Cerebellar nuclear complex (tissue), 1 donor: ENCODE measurements around the gene AUTS2.

Experiments
- DNase-seq, 2 experiments: peaks; one replicate each; lab custom pipeline; 2025; lab: John Stamatoyannopoulos, UW

AUTS2 gene

DNA sequence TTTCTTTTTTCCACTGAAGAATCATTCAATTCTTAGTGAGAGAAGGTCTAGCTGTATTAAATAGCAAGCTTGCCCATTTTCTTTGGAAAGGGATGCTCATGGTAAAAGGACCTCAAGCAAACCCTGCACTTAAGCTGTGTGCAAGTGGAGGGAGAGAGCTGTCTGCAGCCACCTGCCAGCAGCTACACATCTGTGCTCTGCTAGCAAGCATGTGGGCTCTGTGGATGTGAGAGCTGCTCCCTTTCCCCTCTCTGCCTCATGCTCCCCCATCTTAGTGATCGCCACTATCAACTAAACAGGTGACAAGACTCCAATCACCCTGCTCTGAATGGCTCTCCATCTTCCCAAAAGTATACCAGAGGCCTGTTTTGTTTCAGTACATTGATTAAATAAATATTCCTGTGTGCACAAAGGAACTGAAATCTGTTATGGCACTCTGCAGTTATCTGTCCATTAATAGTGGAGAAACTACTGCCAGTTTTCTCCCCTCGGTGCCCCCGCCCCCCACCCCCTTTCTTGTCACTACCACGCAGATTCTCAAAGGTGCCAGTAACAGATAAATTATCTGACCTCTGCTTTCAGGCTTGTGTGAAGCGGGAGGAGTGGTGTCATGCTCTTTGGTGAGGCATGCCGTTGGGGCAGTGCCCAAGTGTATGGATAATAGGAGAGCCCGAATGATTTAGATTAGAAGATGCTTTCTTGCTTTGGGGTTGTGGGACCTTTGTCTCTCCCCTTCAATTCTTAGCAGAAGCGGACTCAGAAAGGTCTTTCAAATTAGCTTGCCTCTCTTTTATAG is 26.4 kb downstream of the AUTS2 start:
- DNase-seq: no peak

DNA sequence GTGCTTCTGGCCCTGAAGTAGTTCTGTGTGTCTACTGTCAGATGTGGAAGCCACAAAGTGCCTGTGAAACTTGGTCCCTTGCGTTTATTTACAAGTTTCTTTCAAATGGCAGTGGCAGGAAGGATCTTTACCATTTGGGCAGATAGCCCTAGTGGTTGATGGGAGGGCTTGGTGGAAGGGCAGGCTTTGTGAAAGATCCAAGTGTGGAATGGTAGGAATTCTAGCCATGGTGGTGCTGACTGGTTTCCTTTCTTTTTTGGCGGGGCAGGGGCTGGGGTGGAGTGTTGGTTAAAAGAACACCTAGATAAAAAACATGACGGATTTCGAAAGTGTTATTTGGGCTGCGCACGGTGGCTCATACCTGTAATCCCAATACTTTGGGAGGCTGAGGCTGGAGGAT is 27.0 kb downstream of the AUTS2 start:
- DNase-seq: no peak

DNA sequence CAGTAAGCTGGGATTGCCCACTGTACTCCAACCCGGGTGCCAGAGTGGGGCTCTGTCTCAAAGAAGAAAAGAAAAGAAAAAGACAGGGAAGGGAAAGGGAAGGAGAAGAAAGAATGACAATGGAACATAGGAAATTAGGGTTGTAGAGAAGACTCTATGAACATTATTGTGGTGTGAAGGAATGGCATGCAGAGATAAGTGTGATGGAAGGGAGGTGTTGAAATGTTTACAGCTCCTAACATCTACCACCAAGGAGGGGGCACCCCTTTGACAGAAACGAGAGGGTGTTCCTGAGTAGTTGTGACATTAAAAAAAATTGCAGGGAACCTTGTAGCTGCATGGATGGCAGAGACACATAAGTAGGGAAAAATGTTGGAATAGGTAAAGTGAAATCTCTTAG is 27.5 kb downstream of the AUTS2 start:
- no peak for DNase-seq

DNA sequence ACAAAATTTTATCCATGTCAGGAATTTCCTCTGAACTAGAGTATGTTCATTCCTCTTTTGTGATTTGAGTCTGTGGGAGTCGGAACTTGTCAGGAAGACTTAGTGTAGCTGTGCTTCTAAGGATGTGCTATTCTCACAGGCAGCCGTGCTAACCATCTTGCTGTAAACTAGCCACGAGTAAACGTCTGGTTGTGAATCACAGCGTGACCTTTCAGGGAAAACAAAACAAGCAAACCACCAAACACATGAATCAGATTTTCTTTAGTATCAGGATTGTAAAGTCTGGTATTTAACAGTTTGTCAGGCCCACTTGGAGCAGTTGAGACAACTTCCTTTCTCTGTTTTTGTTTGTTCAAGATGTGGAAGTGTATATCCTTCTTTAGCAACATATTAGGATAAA is 32.0 kb downstream of the AUTS2 start:
- DNase-seq: no peak

DNA sequence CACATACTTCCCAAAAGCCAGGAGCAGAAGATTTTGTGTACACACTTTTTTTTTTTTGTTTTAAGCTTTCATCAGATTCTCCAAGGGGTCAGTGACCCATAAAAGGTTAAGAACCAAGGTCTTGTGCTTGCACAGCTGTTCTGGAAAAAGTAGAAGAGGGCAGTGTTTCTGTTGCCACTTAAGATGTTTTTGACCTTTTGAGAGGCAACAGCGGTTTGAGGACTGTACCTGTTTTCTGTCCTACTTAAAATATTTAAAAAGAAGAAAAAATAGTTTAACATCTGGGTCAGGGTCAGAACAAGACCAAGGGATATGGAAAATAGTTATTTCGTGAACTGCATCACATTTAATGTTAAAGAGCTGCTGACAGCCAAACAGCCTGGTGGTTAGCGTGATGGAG is 32.9 kb downstream of the AUTS2 start:
- DNase-seq: no peak

DNA sequence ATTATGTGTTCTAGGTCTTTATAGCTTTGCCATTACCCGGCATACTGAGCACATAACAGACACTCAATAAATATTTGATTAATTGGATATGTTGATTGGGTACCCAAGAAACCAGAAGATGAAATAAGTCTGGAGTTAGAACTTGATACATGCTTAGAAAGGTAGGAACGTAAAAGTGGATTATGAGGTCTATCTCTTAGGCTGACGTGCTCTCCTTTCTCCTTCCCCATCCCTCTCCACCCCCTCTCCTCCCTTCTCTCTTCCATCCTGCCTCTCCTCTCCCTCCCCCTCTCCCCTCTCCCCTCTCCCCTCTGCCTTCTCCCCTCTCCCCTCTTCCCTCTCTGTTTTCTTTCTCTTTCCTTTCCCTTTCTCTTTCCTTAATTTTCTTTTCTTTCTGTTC is 34.0 kb downstream of the AUTS2 start:
- no peak for DNase-seq

DNA sequence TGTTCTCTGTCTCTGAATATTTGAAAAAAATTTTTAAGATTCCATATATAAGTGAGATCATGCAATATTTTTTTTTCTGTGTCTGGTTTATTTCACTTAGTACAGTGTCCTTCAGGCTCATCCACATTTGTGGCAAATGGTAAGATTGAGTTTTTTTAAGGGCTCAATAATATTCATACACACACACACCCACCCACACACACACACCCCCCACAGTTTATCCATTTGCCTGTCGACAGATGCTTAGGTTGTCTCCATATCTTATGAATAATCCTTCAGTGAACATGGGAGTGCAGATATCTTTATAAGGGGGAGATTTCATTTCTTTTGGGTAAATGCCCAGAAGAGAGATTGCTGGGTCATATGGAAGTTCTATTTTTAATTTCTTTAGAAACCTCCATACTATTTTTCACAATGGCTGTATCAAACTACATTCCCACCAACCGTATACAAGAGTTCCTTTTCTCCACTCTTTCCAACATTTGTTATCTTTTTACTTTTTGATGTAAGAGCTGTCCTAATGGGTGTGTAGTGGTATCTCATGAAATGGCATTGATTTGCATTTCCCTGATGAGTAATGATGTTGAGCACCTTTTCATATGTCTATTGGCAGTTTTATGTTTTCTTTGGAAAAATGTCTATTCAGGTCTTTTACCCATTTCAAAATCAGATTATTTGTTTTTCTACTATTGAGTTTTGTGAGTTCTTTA is 35.0 kb downstream of the AUTS2 start:
- DNase-seq: no peak

DNA sequence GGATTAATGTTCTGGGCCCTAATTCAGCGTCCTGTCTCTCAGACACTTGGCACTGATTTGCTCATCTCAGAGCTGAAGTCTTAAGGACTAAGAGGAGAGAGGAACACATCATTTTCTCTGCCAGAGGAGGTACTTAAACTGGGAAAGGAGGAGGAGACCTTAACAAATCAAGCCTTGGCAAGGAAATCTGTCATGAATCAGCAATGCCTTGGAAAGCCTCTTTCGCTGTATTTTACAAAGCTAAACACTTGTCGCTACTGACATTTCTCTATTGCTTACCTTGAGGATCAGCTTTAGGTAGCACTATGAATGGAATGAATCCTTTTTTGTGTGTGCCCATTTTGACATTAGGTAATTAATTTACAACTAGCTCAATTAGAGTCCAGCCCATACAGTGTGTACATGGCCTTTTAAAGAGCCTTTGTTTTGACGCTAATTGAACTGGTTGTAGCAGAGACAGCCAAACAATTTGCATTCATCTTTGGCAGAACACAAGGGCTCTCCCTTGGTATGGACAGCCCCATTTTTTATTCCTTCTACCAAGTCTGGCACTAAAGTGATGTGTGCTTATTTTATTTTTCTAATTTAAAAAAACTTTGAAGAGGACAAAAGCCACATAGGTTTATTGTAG is 37.4 kb downstream of the AUTS2 start:
- DNase-seq: no peak

DNA sequence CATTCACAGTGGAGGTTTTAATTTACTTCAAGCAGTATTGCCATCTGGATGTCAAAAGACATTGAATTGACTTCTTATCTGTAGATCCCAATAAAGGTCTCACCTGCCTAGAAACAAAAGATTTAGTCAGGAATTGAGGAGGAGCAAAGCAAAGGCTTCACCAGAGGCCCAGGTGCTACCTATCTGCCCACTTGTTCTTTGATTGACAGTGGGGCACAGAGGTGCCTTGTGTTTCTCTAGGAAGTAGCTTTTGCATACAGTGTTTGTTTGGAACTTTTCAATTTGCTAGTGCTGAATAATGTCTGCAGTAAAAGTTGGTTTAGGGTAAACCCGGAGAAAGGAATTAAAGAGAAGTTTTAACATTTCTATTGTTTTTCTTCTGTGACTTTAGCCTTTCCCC is 40.4 kb downstream of the AUTS2 start:
- DNase-seq: no peak

DNA sequence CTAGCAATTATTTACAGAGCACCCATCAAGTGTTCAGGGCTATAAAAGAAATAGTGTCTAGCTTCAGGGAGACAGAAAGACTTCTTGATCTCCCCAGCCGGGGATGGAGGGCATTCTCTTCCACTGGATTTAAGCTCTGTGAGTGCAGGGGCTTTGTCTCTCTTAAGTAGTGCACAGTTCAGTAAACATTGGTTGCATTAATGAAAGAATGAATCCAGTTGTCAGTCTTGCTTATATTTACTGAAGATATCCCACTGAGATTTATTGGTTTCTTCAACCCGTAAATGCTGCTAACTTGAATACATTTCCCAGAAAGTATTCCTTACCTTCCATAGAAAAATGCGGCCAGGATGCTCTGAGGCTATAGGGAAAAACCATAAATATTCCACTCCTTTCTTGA is 41.9 kb downstream of the AUTS2 start:
- DNase-seq: no peak

DNA sequence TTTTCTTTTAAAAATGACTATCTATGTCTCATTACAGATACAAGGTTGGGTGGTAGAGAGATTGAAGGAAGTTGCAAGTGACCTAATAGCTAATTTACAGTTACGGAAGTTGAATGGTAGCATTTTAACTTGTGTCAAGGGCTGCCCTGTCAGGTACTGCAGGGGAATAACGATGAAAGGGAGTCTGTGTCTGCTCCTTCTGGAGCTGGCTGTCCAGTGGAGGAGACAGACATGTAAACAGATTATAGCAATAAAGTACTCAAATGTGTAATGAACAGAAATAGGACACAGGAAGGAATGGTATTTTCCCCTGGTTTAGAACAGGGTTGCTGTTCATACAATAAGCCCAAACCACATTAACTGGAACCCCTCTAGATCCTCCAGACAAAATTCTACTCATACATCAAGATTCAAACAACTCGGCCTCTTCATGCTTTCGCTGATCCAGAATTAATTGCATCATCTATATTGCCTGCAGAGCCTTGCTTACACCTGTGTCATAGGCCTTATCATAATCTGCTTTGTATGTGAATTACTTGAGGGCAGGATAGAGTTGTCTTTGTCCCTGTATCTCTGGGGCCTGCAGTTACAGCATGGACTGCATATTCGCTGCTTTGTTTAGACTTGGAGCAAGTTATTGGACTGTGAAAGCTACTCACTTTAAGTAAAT is 42.8 kb downstream of the AUTS2 start:
- no peak for DNase-seq

DNA sequence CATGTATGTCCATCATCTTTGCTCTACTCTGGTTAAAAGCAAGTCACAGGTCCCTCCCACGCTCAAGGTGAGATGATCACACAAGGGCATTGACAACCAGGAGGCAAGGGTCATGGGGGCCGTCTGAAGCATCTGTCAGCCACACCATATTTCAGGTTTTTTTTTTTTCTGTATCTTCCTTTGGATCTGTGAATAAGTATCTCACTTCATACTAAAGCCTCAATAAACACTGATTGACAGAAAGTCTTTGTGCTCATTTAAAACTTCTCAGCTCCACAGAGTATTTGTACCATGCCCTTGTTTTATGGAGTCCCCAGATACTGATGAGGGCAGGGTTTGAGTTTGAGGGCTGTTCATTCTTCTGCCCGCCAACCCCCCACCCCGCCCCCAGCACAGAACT is 45.0 kb downstream of the AUTS2 start:
- no peak for DNase-seq

DNA sequence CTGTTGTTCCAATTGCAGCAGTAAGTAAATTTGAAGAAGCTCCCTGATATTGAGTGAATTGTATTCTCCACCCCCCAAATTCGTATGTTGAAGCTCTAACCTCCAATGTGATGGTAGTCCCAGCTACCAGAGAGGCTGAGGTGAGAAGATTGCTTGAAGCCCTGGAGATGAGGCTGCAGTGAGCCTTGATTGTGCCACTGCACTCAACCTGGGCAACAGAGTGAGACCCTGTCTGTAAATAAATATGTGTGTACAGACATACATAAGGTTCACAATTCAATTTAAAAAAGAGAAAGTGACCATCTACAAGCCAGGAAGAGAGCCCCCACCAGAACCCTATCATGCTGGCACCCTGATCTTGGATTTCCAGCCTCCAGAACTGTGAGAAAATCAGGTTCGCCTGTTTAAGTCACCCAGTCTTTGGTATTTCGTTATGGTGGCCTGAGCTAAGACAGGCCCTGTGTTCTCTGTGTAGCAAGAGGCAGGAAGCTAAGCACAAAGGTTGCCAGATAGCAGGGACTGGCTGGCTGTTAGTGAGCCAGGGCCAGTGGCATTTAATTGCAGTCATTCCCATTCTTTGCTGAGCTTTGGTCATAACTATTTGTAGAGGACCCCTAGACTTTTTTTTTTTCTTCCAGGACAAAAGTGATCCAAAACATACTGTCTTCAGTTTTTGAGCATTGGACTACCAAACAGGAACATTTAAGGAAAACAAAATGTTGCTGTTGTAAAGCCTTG is 45.6 kb downstream of the AUTS2 start:
- DNase-seq: no peak

DNA sequence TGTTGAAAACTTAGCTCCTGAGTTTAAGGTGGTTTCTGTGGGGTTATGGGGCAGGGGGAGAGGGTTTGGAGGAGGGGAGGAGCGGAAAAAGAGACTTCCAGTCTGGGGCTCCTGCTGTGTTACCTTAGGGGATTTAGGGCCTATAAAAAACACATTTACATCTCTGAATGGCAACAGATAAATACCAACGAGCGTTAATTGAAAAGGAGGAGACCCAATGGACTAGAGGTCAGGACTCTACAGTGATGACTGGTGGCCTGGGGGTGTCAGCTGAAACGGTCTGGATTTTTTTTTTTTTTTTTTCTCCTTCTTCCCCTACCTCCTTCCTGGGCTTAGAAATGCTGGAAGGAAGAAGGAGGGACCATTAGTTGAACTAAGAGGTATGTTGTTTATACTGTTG is 47.4 kb downstream of the AUTS2 start:
- no peak for DNase-seq

DNA sequence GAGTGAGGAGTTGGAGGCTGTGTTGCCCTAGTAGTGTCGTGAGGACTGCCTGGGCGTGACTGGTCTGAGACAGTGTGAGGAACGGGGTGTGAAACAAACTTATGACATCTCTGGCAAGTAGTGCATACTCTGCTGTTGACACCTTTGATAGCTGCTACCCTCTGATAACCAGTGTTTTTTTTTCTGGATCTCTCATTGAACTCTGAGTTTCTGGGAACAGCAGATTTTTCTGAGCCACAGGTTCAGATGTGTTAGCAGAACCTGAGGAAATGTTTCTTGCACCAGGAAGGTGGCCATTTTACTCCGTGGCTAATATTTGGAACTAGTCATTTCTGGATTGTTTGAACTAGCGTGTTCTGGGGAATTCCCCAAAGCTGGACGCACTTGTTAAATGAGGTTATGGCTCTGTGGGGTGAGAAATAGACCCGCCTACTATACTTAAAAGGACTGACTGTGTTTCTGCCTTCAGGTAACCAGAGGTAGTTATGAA is 52.9 kb downstream of the AUTS2 start:
- DNase-seq: no peak

DNA sequence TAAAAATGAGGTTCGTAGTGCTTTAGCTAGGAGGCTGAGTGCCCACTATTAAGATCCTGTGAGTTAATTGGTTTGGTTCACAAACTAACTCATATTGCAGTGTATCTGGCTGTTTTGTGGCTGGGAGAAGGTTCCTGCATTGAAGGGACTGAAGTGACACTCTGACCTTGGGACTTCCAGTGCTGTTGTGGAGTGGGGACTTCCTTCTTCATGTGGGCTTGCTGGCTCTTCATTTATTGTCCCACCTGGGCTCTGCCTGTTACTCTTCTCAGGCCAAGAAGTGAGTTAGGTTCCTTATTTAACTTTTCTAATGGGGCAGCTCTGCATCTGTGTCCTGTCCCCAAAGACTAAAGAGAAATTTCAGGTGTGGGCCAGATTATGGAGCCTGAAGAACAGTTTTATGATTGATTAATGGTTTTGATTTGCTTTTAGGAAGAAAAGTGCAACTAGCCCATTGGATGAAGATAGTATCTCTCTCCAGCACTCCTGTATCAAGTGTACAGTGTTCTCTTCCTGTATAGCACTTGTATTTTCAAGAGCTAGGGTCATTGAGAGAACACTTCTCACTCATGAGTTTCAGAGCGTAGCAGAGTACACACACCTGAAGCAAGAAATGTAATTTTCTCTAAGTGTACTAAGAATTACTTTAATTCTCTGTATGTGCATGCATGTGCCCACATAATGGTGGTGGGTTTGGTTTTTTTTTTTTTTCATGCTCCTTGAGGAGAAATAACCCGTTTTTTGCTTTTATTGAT is 54.8 kb downstream of the AUTS2 start:
- DNase-seq: no peak

DNA sequence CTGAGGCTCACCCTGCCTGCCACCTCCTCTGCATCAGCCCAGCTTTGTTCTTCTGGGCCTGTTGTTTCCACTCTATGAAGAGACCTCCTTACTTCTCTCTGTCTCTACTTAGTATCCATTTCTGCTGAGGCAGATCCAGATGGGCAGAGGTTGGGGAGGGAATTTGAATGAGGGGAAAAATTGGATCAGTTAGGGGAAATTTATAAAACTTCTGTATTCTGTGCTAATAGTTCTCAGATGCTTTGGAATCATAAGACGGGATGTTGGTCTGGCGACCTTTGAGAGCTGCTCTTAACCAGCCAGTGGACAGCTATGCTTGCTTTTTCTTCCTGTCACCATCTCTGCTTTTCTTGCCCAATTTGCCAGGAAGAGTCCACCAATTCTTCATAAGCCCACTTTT is 55.5 kb downstream of the AUTS2 start:
- no peak for DNase-seq

DNA sequence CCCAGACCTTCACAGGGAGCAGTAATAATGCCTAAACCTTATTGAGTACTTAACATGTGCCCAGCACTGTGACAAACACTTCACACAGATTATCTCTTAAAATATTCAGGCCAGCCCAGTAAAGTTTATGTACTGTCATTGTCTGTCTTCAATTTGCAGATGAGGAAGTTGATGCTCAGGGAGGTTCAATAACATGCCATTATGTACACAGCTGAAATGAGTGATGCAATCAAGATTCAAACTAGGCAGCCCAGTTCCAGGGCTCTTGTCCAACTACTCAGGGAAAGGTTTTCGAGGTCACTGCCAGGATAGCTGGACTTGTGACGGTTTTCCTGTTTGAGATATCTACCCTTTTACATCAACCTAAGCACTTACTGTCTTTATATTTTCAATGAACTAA is 56.1 kb downstream of the AUTS2 start:
- no peak for DNase-seq

DNA sequence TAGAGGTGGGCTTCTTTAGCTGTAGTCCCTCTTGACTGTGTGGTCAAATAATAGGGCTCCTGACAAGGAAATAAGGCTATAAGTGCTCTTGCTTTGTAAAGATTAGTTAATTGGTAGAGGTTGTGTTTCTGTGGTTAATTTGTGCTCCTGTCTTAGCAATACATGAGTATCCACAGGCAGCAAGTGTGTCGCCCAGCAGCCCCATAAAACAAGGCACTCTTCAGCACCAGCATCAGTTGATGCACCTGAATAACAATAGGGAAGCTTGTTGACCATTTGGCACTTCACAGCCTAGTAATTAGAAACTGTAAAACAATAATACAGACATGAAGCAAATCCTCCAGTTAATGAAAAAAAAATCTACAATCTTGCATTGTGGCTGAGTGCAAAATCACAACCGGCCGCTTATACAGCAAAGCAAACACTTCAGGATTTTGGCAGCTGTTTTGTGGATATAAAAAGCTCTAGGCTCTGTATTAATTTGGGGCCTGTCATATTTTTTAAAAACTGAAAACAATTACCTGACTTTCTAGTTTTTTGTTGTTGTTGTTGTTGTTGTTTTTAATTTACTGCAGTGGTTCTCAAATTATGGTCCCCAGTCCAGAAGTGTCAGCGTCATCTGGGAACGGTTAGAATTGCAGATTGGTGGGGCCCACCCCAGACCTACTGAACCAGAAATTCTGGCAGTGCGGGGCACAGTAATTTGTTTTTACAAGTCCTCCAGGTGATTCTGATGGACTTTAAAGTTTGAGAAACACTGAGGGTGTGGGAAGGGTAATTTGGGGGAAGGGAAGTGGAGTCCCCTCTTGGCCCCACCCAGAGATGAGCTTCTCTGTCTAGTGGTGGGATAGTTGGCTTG is 56.8 kb downstream of the AUTS2 start:
- no peak for DNase-seq

DNA sequence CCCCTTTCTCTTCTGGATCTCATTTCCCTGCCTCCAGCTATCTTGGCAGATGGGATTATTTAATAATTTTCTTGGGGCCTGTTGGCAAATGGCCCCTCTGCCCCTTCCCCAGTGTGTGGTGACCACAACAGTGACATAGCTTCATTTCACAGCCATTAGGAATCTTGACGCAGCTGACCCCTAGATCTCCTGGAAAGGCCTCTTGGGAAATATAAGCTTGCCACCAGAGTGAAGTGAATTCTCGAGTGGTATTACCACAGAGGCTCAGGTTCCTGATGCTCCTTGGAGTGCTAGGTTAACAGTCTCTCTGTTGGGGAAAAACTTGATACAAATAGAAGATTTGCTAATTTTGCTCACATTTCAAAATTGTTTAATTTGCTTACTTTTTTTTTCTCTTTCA is 57.8 kb downstream of the AUTS2 start:
- no peak for DNase-seq
